ENCODE measurements around the gene IL21R. TPM values are rescaled to one million over a fixed set of nuclear protein-coding genes. Genes with fewer than 3 reads are reported as not detected.

Gene IL21R
- total RNA-seq, 1 experiment from 2014 or later = 3.8 TPM

DNA sequence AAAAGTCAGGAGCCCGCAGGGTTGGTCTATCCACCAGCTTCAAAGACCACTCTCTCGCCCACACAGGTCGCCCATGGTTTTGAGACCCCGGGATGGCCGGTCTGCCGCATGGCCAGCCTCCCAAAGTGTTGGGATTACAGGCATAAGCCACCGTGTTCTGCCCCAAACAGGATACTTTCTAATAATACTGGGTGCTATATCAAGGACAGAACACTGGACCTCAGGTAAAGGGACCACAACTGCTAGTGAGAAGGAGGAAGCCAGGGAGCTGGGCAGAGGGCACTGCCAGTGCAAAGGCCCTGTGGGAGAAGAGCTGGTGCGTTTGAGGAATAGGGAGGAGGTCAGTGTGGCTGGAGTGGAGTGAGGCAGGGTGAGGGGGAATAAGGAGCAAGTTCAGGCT is 34.1 kb downstream of the IL21R start:
- intact Hi-C loops (cut with micrococcal nuclease; ENCODE audit: unreplicated experiment) = no loop called here
- Histone ChIP-seq H3K36me3 (ENCODE audit: low read depth) (no peaks in the 10 kb centered on the region), H2AFZ (no peak overlapping the region), H3K79me2 (ENCODE audit: low read depth) (no peaks in the 10 kb centered on the region), H4K20me1 (ENCODE audit: insufficient read depth) (no peaks in the 10 kb centered on the region), H3K27me3 (ENCODE audit: insufficient read depth, low read depth) (0 out of 2 replicates have a peak, but pooled peaks cover 10% of the 10 kb centered on the region), H3F3A (ENCODE audit: insufficient read depth, low read depth) (no peaks in the 10 kb centered on the region), H3K4me2 (no peak overlapping the region), H3K4me3 (no peak overlapping the region), H3K4me1 (replicated peaks; ENCODE audit: insufficient read depth) (no peaks in the 10 kb centered on the region), H3K9me3 (ENCODE audit: insufficient read depth, low read depth) (no peaks in the 10 kb centered on the region), H3K9me2 (ENCODE audit: insufficient read depth) (no peaks in the 10 kb centered on the region), H3K27ac (no peak overlapping the region)
- BruUV-seq (replicated peaks) = no TSS peak
- no peak for TF ChIP-seq CTCF (conservative IDR thresholded peaks at IDR 0.05)
- no peak for TF ChIP-seq EZH2 (IDR thresholded peaks at IDR 0.05; ENCODE audit: low read depth)
- DNase-seq = no peak
- ChIA-PET POLR2A (ENCODE audit: unreplicated experiment) (no interaction called here), CTCF (no interaction called here)

DNA sequence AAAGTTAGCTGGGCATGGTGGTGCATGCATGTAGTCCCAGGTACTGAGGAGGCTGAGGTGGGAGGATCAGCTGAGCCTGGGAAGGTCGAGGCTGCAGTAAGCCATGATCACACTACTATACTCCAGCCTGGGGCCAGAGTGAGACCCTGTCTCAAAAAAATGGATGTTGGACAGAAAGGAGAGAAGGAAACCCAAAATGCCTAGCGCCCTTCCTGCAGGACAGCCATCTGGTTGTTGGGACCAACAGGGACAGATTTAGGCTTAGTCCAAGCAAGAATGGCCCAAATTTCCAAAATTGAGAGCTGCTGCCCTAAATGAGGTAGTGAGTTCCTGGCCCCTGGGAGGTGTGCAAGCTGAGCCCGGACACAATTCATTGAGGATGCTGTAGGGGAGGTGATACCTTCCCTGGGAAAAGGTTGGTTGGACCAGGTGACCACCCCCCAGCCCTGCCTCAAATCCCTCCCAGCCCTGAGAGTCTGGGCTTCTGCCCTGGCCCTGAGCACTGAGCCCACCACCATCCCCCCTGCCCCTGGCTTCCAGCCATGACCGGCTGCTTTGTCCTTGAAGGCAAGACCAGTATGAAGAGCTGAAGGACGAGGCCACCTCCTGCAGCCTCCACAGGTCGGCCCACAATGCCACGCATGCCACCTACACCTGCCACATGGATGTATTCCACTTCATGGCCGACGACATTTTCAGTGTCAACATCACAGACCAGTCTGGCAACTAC is 35.1 kb downstream of the IL21R start:
- ChIA-PET POLR2A (ENCODE audit: unreplicated experiment) (no interaction called here), CTCF (interaction anchor here (0.6 kb wide), 1 partner anchor 1608 kb away, joined by 4 read pairs; no protein-coding TSS in a partner anchor)
- Histone ChIP-seq H3K27me3 (ENCODE audit: insufficient read depth, low read depth) (0 out of 2 replicates have a peak, but pooled peaks cover 7% of the 10 kb centered on the region), H4K20me1 (ENCODE audit: insufficient read depth) (no peaks in the 10 kb centered on the region), H3K27ac (no peak overlapping the region), H3K79me2 (ENCODE audit: low read depth) (no peaks in the 10 kb centered on the region), H3K9me2 (ENCODE audit: insufficient read depth) (no peaks in the 10 kb centered on the region), H3K4me1 (replicated peaks; ENCODE audit: insufficient read depth) (no peaks in the 10 kb centered on the region), H3K4me2 (no peak overlapping the region), H2AFZ (no peak overlapping the region), H3K36me3 (ENCODE audit: low read depth) (no peaks in the 10 kb centered on the region), H3K4me3 (no peak overlapping the region), H3F3A (ENCODE audit: insufficient read depth, low read depth) (no peaks in the 10 kb centered on the region), H3K9me3 (ENCODE audit: insufficient read depth, low read depth) (no peaks in the 10 kb centered on the region)
- no TSS peak for BruUV-seq (replicated peaks)
- intact Hi-C loops (cut with micrococcal nuclease; ENCODE audit: unreplicated experiment) = no loop called here
- no peak for TF ChIP-seq EZH2 (IDR thresholded peaks at IDR 0.05; ENCODE audit: low read depth)
- no peak for TF ChIP-seq CTCF (conservative IDR thresholded peaks at IDR 0.05)
- no peak for DNase-seq

GRCh38 chr16:27437946-27438345 is 36.0 kb downstream of the IL21R start:
- Histone ChIP-seq H3K4me2 (no peak overlapping the region), H3K79me2 (ENCODE audit: low read depth) (no peaks in the 10 kb centered on the region), H3K27me3 (ENCODE audit: insufficient read depth, low read depth) (0 out of 2 replicates have a peak, but pooled peaks cover 3% of the 10 kb centered on the region), H2AFZ (no peak overlapping the region), H3K9me3 (ENCODE audit: insufficient read depth, low read depth) (no peaks in the 10 kb centered on the region), H3K27ac (no peak overlapping the region), H3K36me3 (ENCODE audit: low read depth) (no peaks in the 10 kb centered on the region), H3K9me2 (ENCODE audit: insufficient read depth) (no peaks in the 10 kb centered on the region), H4K20me1 (ENCODE audit: insufficient read depth) (no peaks in the 10 kb centered on the region), H3F3A (ENCODE audit: insufficient read depth, low read depth) (no peaks in the 10 kb centered on the region), H3K4me1 (replicated peaks; ENCODE audit: insufficient read depth) (no peaks in the 10 kb centered on the region), H3K4me3 (no peak overlapping the region)
- ChIA-PET POLR2A (ENCODE audit: unreplicated experiment) (no interaction called here), CTCF (interaction anchor here (0.6 kb wide), 2 partner anchors 183 to 1609 kb away, joined by 4 to 6 read pairs; no protein-coding TSS in a partner anchor)
- no peak for TF ChIP-seq EZH2 (IDR thresholded peaks at IDR 0.05; ENCODE audit: low read depth)
- TF ChIP-seq CTCF (conservative IDR thresholded peaks at IDR 0.05) = no peak
- no peak for DNase-seq
- no TSS peak for BruUV-seq (replicated peaks)
- intact Hi-C loops (cut with micrococcal nuclease; ENCODE audit: unreplicated experiment) = no loop called here
